HCT116 (cell line): ENCODE data around the gene PRRG2. TPM values are rescaled to one million over a fixed set of nuclear protein-coding genes. Genes with fewer than 3 reads are reported as not detected.
"Not testable (repeated sequence)": the region's sequence is repeated elsewhere in the genome, so short reads cannot be mapped to it uniquely, and the experiment has no call there.

Source experiments
- ATAC-seq: fragments of 200-7000 bp; cut with Tn5 transposase; 2 replicates; pipeline ENCODE4 v1.9.1; 2020; ENCODE audit warnings: mild to moderate bottlenecking, moderate library complexity
- BruUV-seq: library from RNA; stranded (reverse); fragments of 400-500 nt; replicated peaks from 2 replicates; lab custom pipeline; 2021; lab: Mats Ljungman, UMichigan
- CTCF ChIA-PET: fragments of 300-600 bp; sonication (Branson Sonifier 250); formaldehyde crosslinking; loops from one replicate; lab custom pipeline; 2021; ENCODE audit warnings: antibody characterized with exemption; lab: Charles Lee
- POLR2A ChIA-PET: fragments of 300-600, 350-600 bp; sonication (Branson Sonifier 250); formaldehyde crosslinking; loops from one replicate; lab custom pipeline; 2021; ENCODE audit warnings: antibody characterized with exemption; lab: Charles Lee
- RAD21 ChIA-PET, 2 experiments: fragments of 300-600 bp; sonication (Branson Sonifier 250); formaldehyde crosslinking; loops; one replicate each; lab custom pipeline; 2023; ENCODE audit warnings: low total read pairs in 2 of 2; ENCODE audit not compliant: uncharacterized antibody in 2 of 2, unreplicated experiment in 2 of 2, low non-redundant PET in 1 of 2; lab: Charles Lee
- DNase-seq: peaks from one replicate; pipeline ENCODE4 v3.0.0-alpha.2; 2010; ENCODE audit warnings: low read depth, low spot score
- H2AFZ ChIP-seq: fragments of 200-600 bp; shearing (Covaris generic), sonication (generic); 2 replicates; pipeline ENCODE4 v1.6.1; 2017; ENCODE audit warnings: low read depth, mixed run types, mixed read lengths, antibody characterized with exemption, low read length; ENCODE audit not compliant: poor library complexity, severe bottlenecking
- H3K27ac ChIP-seq: 2 replicates; pipeline ENCODE4 v1.5.1; 2012; ENCODE audit warnings: low read depth, low read length
- H3K27me3 ChIP-seq: fragments of 200-600 bp; sonication (generic); 2 replicates; pipeline ENCODE4 v1.6.1; 2016; ENCODE audit warnings: mixed run types, low read length, mixed read lengths; ENCODE audit not compliant: insufficient read depth
- H3K36me3 ChIP-seq, 2 experiments: fragments of 200-500 bp in 1 of 2; fragments of 200-600 bp in 1 of 2; sonication (Bioruptor generic) in 1 of 2; sonication (generic) in 1 of 2; 2 replicates each; pipeline versions ENCODE4 v1.5.1 to v1.6.1; 2014 to 2016; ENCODE audit warnings: low read length in 2 of 2, inconsistent platforms in 1 of 2, mixed read lengths in 1 of 2, mixed run types in 1 of 2; ENCODE audit not compliant: insufficient read depth in 2 of 2, control insufficient read depth in 1 of 2
- H3K4me1 ChIP-seq, 2 experiments: fragments of 200-600 bp in 1 of 2; sonication (generic) in 1 of 2; 2 replicates each; pipeline versions ENCODE4 v1.5.1 to v1.6.1; 2012 to 2017; ENCODE audit warnings: low read length in 2 of 2, inconsistent platforms in 1 of 2, mild to moderate bottlenecking in 1 of 2, mixed read lengths in 1 of 2, mixed run types in 1 of 2, moderate library complexity in 1 of 2; ENCODE audit not compliant: insufficient read depth in 2 of 2, control insufficient read depth in 1 of 2
- H3K4me2 ChIP-seq: fragments of 200-600 bp; sonication (generic); 2 replicates; pipeline ENCODE4 v1.6.1; 2017; ENCODE audit warnings: mixed run types, low read length, mixed read lengths
- H3K4me3 ChIP-seq, 2 experiments: fragments of 200-600 bp in 1 of 2; sonication (generic) in 1 of 2; replicated peaks in 1 of 2; 2 replicates each; pipeline ENCODE4 v1.5.1; 2011 to 2016; ENCODE audit warnings: low read length in 2 of 2, control low read depth in 1 of 2, low read depth in 1 of 2, mild to moderate bottlenecking in 1 of 2, mixed read lengths in 1 of 2, mixed run types in 1 of 2
- H3K79me2 ChIP-seq: fragments of 200-600 bp; sonication (generic); 2 replicates; pipeline ENCODE4 v1.6.1; 2017; ENCODE audit warnings: mild to moderate bottlenecking, mixed run types, low read length, moderate library complexity, mixed read lengths; ENCODE audit not compliant: insufficient read depth
- H3K9ac ChIP-seq: fragments of 200-600 bp; sonication (generic); 2 replicates; pipeline ENCODE4 v1.6.1; 2016; ENCODE audit warnings: low read length, mixed read lengths
- H3K9me2 ChIP-seq: fragments of 200-600 bp; sonication (generic), shearing (Covaris generic); 2 replicates; pipeline ENCODE4 v1.6.1; 2017; ENCODE audit warnings: mixed run types, mild to moderate bottlenecking, moderate library complexity; ENCODE audit not compliant: insufficient read depth
- H3K9me3 ChIP-seq, 2 experiments: fragments of 200-500 bp in 1 of 2; fragments of 200-600 bp in 1 of 2; sonication (Bioruptor generic) in 1 of 2; sonication (generic) in 1 of 2; 2 replicates each; pipeline ENCODE4 v1.6.1; 2014 to 2017; ENCODE audit warnings: low read length in 2 of 2, mixed read lengths in 2 of 2, inconsistent platforms in 1 of 2, low read depth in 1 of 2, mild to moderate bottlenecking in 1 of 2, mixed run types in 1 of 2, moderate library complexity in 1 of 2; ENCODE audit not compliant: control insufficient read depth in 1 of 2, insufficient read depth in 1 of 2
- H4K20me1 ChIP-seq: fragments of 200-600 bp; sonication (generic), shearing (Covaris generic); 2 replicates; pipeline ENCODE4 v1.6.1; 2017; ENCODE audit warnings: mixed run types, mild to moderate bottlenecking, moderate library complexity; ENCODE audit not compliant: insufficient read depth
- CBX3 ChIP-seq: IDR thresholded peaks from 2 replicates; pipeline ENCODE4 v1.6.1; 2012; ENCODE audit warnings: low read depth
- CEBPB ChIP-seq: IDR thresholded peaks from 2 replicates; pipeline ENCODE4 v1.6.1; 2012; ENCODE audit warnings: low read depth
- CTCF ChIP-seq, 3 experiments: fragments of 200-600 bp in 1 of 3; sonication (generic) in 1 of 3; IDR thresholded peaks in 2 of 3; conservative IDR thresholded peaks in 1 of 3; 2 replicates each; pipeline ENCODE4 v1.5.1; 2012 to 2017; ENCODE audit warnings: low read depth in 2 of 3, low read length in 2 of 3, antibody characterized with exemption in 1 of 3, borderline replicate concordance in 1 of 3, control low read depth in 1 of 3, mild to moderate bottlenecking in 1 of 3, mixed read lengths in 1 of 3, mixed run types in 1 of 3, moderate library complexity in 1 of 3; ENCODE audit not compliant: insufficient read depth in 1 of 3
- EGR1 ChIP-seq: IDR thresholded peaks from 2 replicates; pipeline ENCODE4 v1.6.1; 2012; ENCODE audit warnings: low read depth
- ELF1 ChIP-seq: IDR thresholded peaks from 2 replicates; pipeline ENCODE4 v1.6.1; 2012; ENCODE audit warnings: low read depth, borderline replicate concordance
- EZH2 ChIP-seq: fragments of 200-600 bp; sonication (generic); IDR thresholded peaks from 2 replicates; pipeline ENCODE4 v1.6.1; 2017; ENCODE audit warnings: antibody characterized with exemption, mixed run types
- EZH2phosphoT487 ChIP-seq: fragments of 200-600 bp; IDR thresholded peaks from 2 replicates; pipeline ENCODE4 v1.6.1; 2018; ENCODE audit warnings: antibody characterized with exemption, borderline replicate concordance
- FOSL1 ChIP-seq: IDR thresholded peaks from 2 replicates; pipeline ENCODE4 v1.6.1; 2012; ENCODE audit warnings: low read depth
- POLR2A ChIP-seq: IDR thresholded peaks from 2 replicates; pipeline ENCODE4 v1.7.0; 2011; ENCODE audit warnings: borderline replicate concordance; ENCODE audit not compliant: insufficient read depth, insufficient read length; ENCODE audit errors: extremely low read depth
- POLR2AphosphoS5 ChIP-seq: IDR thresholded peaks from 2 replicates; pipeline ENCODE4 v1.6.1; 2011; ENCODE audit warnings: mild to moderate bottlenecking, low read depth, low read length, moderate library complexity
- REST ChIP-seq: IDR thresholded peaks from 2 replicates; pipeline ENCODE4 v1.6.1; 2012; ENCODE audit warnings: low read depth
- SIN3A ChIP-seq: IDR thresholded peaks from 2 replicates; pipeline ENCODE4 v1.6.1; 2012; ENCODE audit warnings: low read depth
- SP1 ChIP-seq: IDR thresholded peaks from 2 replicates; pipeline ENCODE4 v1.6.1; 2012; ENCODE audit warnings: low read depth
- TCF7L2 ChIP-seq: IDR thresholded peaks from 2 replicates; pipeline ENCODE4 v1.7.0; 2011; ENCODE audit warnings: borderline replicate concordance, inconsistent platforms; ENCODE audit not compliant: insufficient read depth, insufficient read length; ENCODE audit errors: extremely low read depth
- YY1 ChIP-seq: IDR thresholded peaks from 2 replicates; pipeline ENCODE4 v1.6.1; 2011; ENCODE audit warnings: low read length, low read depth, moderate library complexity, mild to moderate bottlenecking; ENCODE audit not compliant: insufficient replicate concordance; ENCODE audit errors: extremely low read depth
- ZFX ChIP-seq: fragments of 450-650 bp; IDR thresholded peaks from 2 replicates; pipeline ENCODE4 v1.6.1; 2017
- intact Hi-C: fragments of 100-400 bp; cut with micrococcal nuclease; formaldehyde crosslinking; loops from 2 replicates; pipeline ENCODE4 v1.10.0; 2022
- total RNA-seq: library from RNA; stranded (reverse); gene quantifications from one replicate; pipeline ENCODE4 v1.2.1, GENCODE V29; 2021; ENCODE audit not compliant: unreplicated experiment

PRRG2 gene
- total RNA-seq, 1 experiment from 2014 or later = 6.2 TPM

- no peak overlapping the region for H3K4me2 ChIP-seq
- H3K4me3 ChIP-seq = no peak overlapping the region
- H3K79me2 ChIP-seq = no peaks in the 10 kb centered on the region
- no peak overlapping the region for H3K27ac ChIP-seq
- DNase-seq (no peak), ATAC-seq (no peak)
- RAD21 ChIA-PET = interaction anchor here in 1 of 2 experiments (0.6 kb wide), 1 partner anchor 41 kb away, joined by 4 read pairs; no protein-coding TSS in a partner anchor
- TF ChIP-seq ELF1 = no peak
- TF ChIP-seq POLR2A = no peak
- no peak for TF ChIP-seq POLR2AphosphoS5
- no peak for TF ChIP-seq TCF7L2
- no peak for TF ChIP-seq REST
- TF ChIP-seq EGR1 = no peak
- no peak for TF ChIP-seq CBX3
- no peak for TF ChIP-seq EZH2phosphoT487
- TF ChIP-seq ZFX = no peak
- no peak for TF ChIP-seq FOSL1
- no peak for TF ChIP-seq EZH2
- no peak for TF ChIP-seq CTCF (IDR thresholded peaks at IDR 0.05 in 2 of 3, conservative IDR thresholded peaks at IDR 0.05 in 1 of 3; ENCODE audit: borderline replicate concordance in 1 of 3, insufficient read depth in 1 of 3, low read depth in 2 of 3, low read length in 2 of 3)
- TF ChIP-seq SIN3A = no peak
- no peak for TF ChIP-seq CEBPB
- no peak for TF ChIP-seq YY1
- no peak for TF ChIP-seq SP1
- H3K9ac ChIP-seq = no peak overlapping the region
- intact Hi-C loops = no loop called here
- no peaks in the 10 kb centered on the region for H3K9me3 ChIP-seq
- POLR2A ChIA-PET = no interaction called here
- no peaks in the 10 kb centered on the region for H4K20me1 ChIP-seq
- H2AFZ ChIP-seq = no peak overlapping the region
- CTCF ChIA-PET = no interaction called here
- no peaks in the 10 kb centered on the region for H3K9me2 ChIP-seq
- no TSS peak for BruUV-seq
- H3K36me3 ChIP-seq = no peaks in the 10 kb centered on the region; a peak in 1 of 4 replicates
- no peaks in the 10 kb centered on the region for H3K27me3 ChIP-seq
- peaks cover 3 to 16% of the 10 kb centered on the region in 2 experiments; a peak in 3 of 4 replicates for H3K4me1 ChIP-seq
Observed at GRCh38 chr19:49632576-49632975, 51.5 kb downstream of the PRRG2 start.

- H3K4me3 ChIP-seq, H3K9ac ChIP-seq, BruUV-seq, H3K4me2 ChIP-seq, intact Hi-C loops, H3K27ac ChIP-seq, DNase-seq, H4K20me1 ChIP-seq, H2AFZ ChIP-seq, POLR2A ChIA-PET, H3K27me3 ChIP-seq, H3K79me2 ChIP-seq, H3K9me2 ChIP-seq, ATAC-seq, CTCF ChIA-PET, H3K36me3 ChIP-seq, H3K9me3 ChIP-seq: not testable (repeated sequence)
- RAD21 ChIA-PET = interaction anchor here in 1 of 2 experiments (0.6 kb wide), 1 partner anchor 41 kb away, joined by 4 read pairs; no protein-coding TSS in a partner anchor
- H3K4me1 ChIP-seq = peaks cover 3 to 22% of the 10 kb centered on the region in 2 experiments
Observed at GRCh38 chr19:49633273-49633672, 52.2 kb downstream of the PRRG2 start.
